ENCODE results near the gene CALR.

CALR gene

DNA sequence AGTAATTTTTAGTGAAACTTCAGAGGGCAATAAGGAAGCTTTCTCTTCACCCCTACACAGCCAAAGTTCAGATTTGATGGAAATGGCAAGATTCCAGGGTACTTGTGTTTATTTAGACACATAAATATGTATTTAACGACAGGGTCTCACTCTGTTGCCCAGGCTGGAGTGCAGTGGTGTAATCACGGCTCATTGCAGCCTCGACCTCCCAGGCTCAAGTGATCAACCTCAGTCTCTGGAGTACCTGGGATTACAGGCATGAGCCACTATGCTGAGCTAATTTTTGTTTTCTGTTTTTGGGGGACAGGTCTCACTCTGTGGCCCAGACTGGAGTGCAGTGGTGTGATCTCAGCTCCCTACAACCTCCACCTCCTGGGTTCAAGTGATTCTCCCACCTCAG, 17.4 kb upstream of the CALR start:
- no peak for DNase-seq (ENCODE audit: low read depth)
- H3K4me3 ChIP-seq (ENCODE audit: control insufficient read depth, low read depth, low read length): no peak overlapping the region
- no peak for TF ChIP-seq CTCF (conservative IDR thresholded peaks at IDR 0.05; ENCODE audit: control insufficient read depth, insufficient read depth, low read depth, low read length)

DNA sequence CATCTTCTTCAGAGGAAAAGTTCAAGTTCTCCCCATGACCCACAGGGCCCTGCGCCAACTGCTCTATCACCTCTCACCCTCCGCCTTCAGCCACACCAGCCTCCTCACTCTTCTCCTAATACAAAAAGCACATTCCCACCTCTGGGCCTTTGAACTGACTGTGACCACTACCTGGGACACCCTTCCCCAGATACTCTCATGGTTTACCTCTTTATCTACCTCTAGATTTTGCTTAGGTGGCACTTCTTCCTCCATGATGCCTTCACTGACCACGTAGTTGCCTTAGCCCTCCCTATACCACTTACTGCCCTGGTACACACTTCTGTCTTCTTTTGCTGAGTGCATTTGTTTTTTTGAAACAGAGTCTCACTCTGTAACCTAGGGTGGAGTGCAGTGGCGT, 15.4 kb upstream of the CALR start:
- TF ChIP-seq CTCF (conservative IDR thresholded peaks at IDR 0.05; ENCODE audit: control insufficient read depth, insufficient read depth, low read depth, low read length): no peak
- no peak overlapping the region for H3K4me3 ChIP-seq (ENCODE audit: control insufficient read depth, low read depth, low read length)
- DNase-seq (ENCODE audit: low read depth): no peak

- TF ChIP-seq CTCF (conservative IDR thresholded peaks at IDR 0.05; ENCODE audit: control insufficient read depth, insufficient read depth, low read depth, low read length): no peak
- no peak for DNase-seq (ENCODE audit: low read depth)
- H3K4me3 ChIP-seq (ENCODE audit: control insufficient read depth, low read depth, low read length): no peak overlapping the region
Observed at GRCh38 chr19:12924621-12925310, 13.6 kb upstream of the CALR start.

DNA sequence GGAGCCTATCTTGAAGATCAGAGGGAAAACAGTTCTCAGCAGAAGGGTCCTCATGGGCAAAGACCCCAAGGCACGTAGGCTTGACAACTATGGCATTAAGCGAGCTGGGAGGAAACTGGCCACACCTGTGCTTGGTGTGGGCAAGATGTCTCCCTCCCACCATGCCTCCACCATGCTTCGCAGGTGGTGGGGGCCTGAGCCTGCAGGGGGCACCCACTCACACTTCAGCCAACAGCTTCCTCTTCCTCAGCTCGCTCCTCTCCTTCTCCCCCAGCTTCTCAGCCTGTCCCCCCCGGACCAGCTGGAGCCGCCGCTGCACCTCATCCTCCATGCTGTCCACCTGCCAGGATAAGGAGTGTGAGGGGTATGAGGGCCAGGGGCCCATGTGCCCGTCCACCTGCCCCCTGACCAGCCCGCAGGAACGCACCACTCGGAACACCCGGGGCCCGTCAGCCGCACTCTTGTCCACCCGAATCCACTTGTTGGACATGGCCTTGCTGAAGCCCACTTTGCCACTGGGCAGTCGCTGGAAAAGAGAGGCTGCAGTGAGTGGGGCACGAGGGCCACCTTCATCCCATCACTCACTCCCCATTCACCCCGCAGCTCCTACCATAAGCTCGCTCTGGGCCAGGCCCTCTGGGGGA, 8.3 kb upstream of the CALR start:
- no peak overlapping the region for H3K4me3 ChIP-seq (ENCODE audit: control insufficient read depth, low read depth, low read length)
- DNase-seq (ENCODE audit: low read depth): no peak
- no peak for TF ChIP-seq CTCF (conservative IDR thresholded peaks at IDR 0.05; ENCODE audit: control insufficient read depth, insufficient read depth, low read depth, low read length)

GRCh38 chr19:12932392-12933286, 5.8 kb upstream of the CALR start:
- no peak for TF ChIP-seq CTCF (conservative IDR thresholded peaks at IDR 0.05; ENCODE audit: control insufficient read depth, insufficient read depth, low read depth, low read length)
- no peak for DNase-seq (ENCODE audit: low read depth)
- H3K4me3 ChIP-seq (ENCODE audit: control insufficient read depth, low read depth, low read length): peak overlapping the region; percentile 98

- peak; percentile 88 for DNase-seq (ENCODE audit: low read depth)
- TF ChIP-seq CTCF (conservative IDR thresholded peaks at IDR 0.05; ENCODE audit: control insufficient read depth, insufficient read depth, low read depth, low read length): no peak
- peak within 1 kb of the TSS; percentile 98 for H3K4me3 ChIP-seq (ENCODE audit: control insufficient read depth, low read depth, low read length)
Observed at GRCh38 chr19:12933287-12934072, 4.9 kb upstream of the CALR start, which contains the start of gene FARSA. FARSA (minus strand) TSS chr19:12933711; CDS start chr19:12933696, 15 bp downstream.

Measured in fibroblast of mammary gland (primary cell).